ENCODE results near the gene TCEAL9. TPM values are rescaled to one million over a fixed set of nuclear protein-coding genes. Genes with fewer than 3 reads are reported as not detected.
A peak's percentile ranks its signal among the peaks of the same experiment; 100 is the strongest.

TCEAL9 gene
- total and polyA plus RNA-seq, 12 donors, result 14.8 to 56.9 (median 24.8) TPM

- intact Hi-C loops (cut with DNase I), result no loop called here
- no peak overlapping the region for H3K4me3 ChIP-seq
- WGBS, 2 donors, result 62 to 77% methylated on average over 3 of the region's 3 CpGs
Measured at GRCh38 chrX:103311399-103311780, 44.9 kb upstream of the TCEAL9 start.

GRCh38 chrX:103329991-103330390 is 26.3 kb upstream of the TCEAL9 start, which contains the start of gene TCEAL7:
Gene TCEAL7, plus strand, starts transcription at chrX:103330239. Its CDS starts 1,165 bp downstream, at chrX:103331404.
- intact Hi-C loops (cut with DNase I), result loop anchor here in 4 of 10 donors (10.0 kb wide), 4 partner anchors 65 to 335 kb away; partner anchors contain the start of gene TCEAL8 (in 1 of the 4)
- Histone ChIP-seq H3K36me3 (peaks cover 0 to 7% (median 0%) of the 10 kb centered on the region in 9 donors), H3K9me3 (no peaks in the 10 kb centered on the region), H3K27ac (peak within 1 kb of the TSS in 5 of 10 donors; percentile 8 to 60 (median 21)), H3K4me1 (peaks cover 0 to 3% (median 0%) of the 10 kb centered on the region in 9 donors), H3K27me3 (peaks cover 0 to 75% (median 0%) of the 10 kb centered on the region in 7 donors), H3K4me3 (peak within 1 kb of the TSS in 9 of 10 donors; percentile 12 to 54 (median 45))
- ATAC-seq, result peak in 7 of 8 donors; percentile 64 to 90 (median 88)
- TF ChIP-seq CTCF (IDR thresholded peaks at IDR 0.05), result no peak
- DNase-seq, result peak; percentile 6 to 32
- WGBS, 2 donors, result 20% methylated on average over 8 to 11 of the region's 11 CpGs

More at GRCh38 chrX:103311399-103311780, 44.9 kb upstream of the TCEAL9 start:
- H3K9me3 ChIP-seq, result no peaks in the 10 kb centered on the region
- DNase-seq, result no peak
- no peak overlapping the region for H3K27ac ChIP-seq
- H3K36me3 ChIP-seq, result no peaks in the 10 kb centered on the region
- H3K4me1 ChIP-seq, result peaks cover 0 to 9% (median 0%) of the 10 kb centered on the region in 9 donors
- peaks cover 0 to 72% (median 11%) of the 10 kb centered on the region in 7 donors for H3K27me3 ChIP-seq
- ATAC-seq, result no peak
- TF ChIP-seq CTCF (IDR thresholded peaks at IDR 0.05), result no peak

GRCh38 chrX:103330681-103331288 is 25.5 kb upstream of the TCEAL9 start:
- peak overlapping the region in 5 of 10 donors; percentile 8 to 60 (median 21) for H3K27ac ChIP-seq
- ATAC-seq (peak in 5 of 8 donors; percentile 47 to 74 (median 63)), DNase-seq (no peak)
- H3K4me3 ChIP-seq, result peak overlapping the region in 8 of 10 donors; percentile 12 to 54 (median 46)
- H3K27me3 ChIP-seq, result peaks cover 0 to 78% (median 0%) of the 10 kb centered on the region in 7 donors
- H3K4me1 ChIP-seq, result peaks cover 0 to 3% (median 0%) of the 10 kb centered on the region in 9 donors
- no peaks in the 10 kb centered on the region for H3K9me3 ChIP-seq
- WGBS, 2 donors, result 13 to 19% methylated on average over 21 of the region's 21 CpGs
- peaks cover 0 to 7% (median 0%) of the 10 kb centered on the region in 9 donors for H3K36me3 ChIP-seq
- intact Hi-C loops (cut with DNase I), result loop anchor here in 3 of 10 donors (10.0 kb wide), 3 partner anchors 76 to 334 kb away; partner anchors contain the start of gene TCEAL8 (in 1 of the 3)
- TF ChIP-seq CTCF (IDR thresholded peaks at IDR 0.05), result no peak

DNA sequence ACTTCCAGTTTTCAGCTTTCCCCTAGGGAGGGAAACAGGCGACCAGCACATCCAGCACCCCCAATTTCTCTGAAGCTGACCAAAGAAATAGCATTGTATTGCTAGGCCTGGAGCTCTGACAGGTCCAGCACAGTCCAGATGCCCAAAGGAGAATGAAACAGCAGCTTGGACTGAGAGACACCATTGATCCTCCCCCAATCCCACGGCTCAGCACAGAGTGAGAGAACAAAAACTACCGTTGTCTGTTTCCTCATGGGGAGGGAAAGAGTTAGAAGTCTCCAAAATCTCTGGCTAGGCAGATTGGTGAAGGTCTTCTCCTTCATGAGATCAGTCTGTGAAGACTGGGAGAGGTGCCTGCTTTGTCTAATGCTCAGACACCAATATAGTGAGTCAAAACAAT is 17.6 kb upstream of the TCEAL9 start:
- H3K36me3 ChIP-seq, result no peaks in the 10 kb centered on the region
- intact Hi-C loops (cut with DNase I), result loop anchor here in 3 of 10 donors (10.0 kb wide), 3 partner anchors 84 to 326 kb away; partner anchors contain the start of gene TCEAL8 (in 1 of the 3)
- ATAC-seq, result no peak

More for the DNA sequence above, 17.6 kb upstream of the TCEAL9 start:
- Histone ChIP-seq H3K4me1 (no peaks in the 10 kb centered on the region), H3K4me3 (no peak overlapping the region), H3K27ac (no peak overlapping the region), H3K9me3 (no peaks in the 10 kb centered on the region), H3K27me3 (peaks cover 0 to 47% (median 0%) of the 10 kb centered on the region in 7 donors)
- WGBS, 2 donors, result 51 to 60% methylated on average over 3 of the region's 3 CpGs
- no peak for DNase-seq
- no peak for TF ChIP-seq CTCF (IDR thresholded peaks at IDR 0.05)
